Suprapubic skin (tissue), 4 donors: ENCODE results near the gene AGAP3. TPM values are rescaled to one million over a fixed set of nuclear protein-coding genes. Genes with fewer than 3 reads are reported as not detected.

Source experiments
- DNase-seq, 2 donors: peaks; one replicate each; pipeline ENCODE4 v3.0.0-alpha.2; 2019; ENCODE audit warnings: low spot score in 2 of 2
- H3K27ac ChIP-seq: fragments of 200-600 bp; sonication (generic); one replicate; pipeline ENCODE4 v1.5.1; 2019
- H3K27me3 ChIP-seq: fragments of 200-600 bp; sonication (generic); one replicate; pipeline ENCODE4 v1.5.1; 2019
- H3K36me3 ChIP-seq: fragments of 200-600 bp; sonication (generic); one replicate; pipeline ENCODE4 v1.5.1; 2019
- H3K4me1 ChIP-seq: fragments of 200-600 bp; sonication (generic); one replicate; pipeline ENCODE4 v1.5.1; 2019
- H3K4me3 ChIP-seq: fragments of 200-600 bp; sonication (generic); one replicate; pipeline ENCODE4 v1.5.1; 2019; ENCODE audit warnings: mild to moderate bottlenecking
- H3K9me3 ChIP-seq: fragments of 200-600 bp; sonication (generic); one replicate; pipeline ENCODE4 v1.5.1; 2019
- EP300 ChIP-seq: sonication (generic); formaldehyde crosslinking; IDR thresholded peaks from one replicate; pipeline ENCODE4 v1.6.1; 2017; ENCODE audit warnings: antibody characterized with exemption
- POLR2A ChIP-seq, 2 donors: fragments of 450-650 bp; IDR thresholded peaks; one replicate each; pipeline ENCODE4 v1.6.1; 2017; ENCODE audit warnings: antibody characterized with exemption in 2 of 2, mild to moderate bottlenecking in 2 of 2, moderate library complexity in 2 of 2
- POLR2AphosphoS5 ChIP-seq, 3 donors: sonication (generic); formaldehyde crosslinking; IDR thresholded peaks; one replicate each; pipeline ENCODE4 v1.6.1; 2017; ENCODE audit warnings: antibody characterized with exemption in 3 of 3
- WGBS: methylation state at CpG from one replicate; pipeline ENCODE4 v1.1.5; 2018; 5-methylcytosine and 5-hydroxymethylcytosine counted together
- total RNA-seq, 4 donors: library from RNA; depleted of rRNA; stranded (reverse); fragments of >200 nt; gene quantifications; one replicate each; pipeline ENCODE4 v1.1.0, GENCODE V29; 2016
- TF ChIP-seq, protein P1 (sequence below), 2 donors: fragments of 200-600 bp in 1 of 2; fragments of 450-650 bp in 1 of 2; sonication (generic) in 1 of 2; IDR thresholded peaks; one replicate each; pipeline ENCODE4 v1.5.1; 2016 to 2019; ENCODE audit warnings: antibody characterized with exemption in 2 of 2, mild to moderate bottlenecking in 1 of 2, moderate library complexity in 1 of 2

Gene AGAP3
- total RNA-seq, 4 donors from 2014 or later: 126 to 162 (median 134) TPM

- Histone ChIP-seq H3K27me3 (peaks cover 9% of the 10 kb centered on the region), H3K36me3 (peaks cover 24% of the 10 kb centered on the region), H3K9me3 (no peaks in the 10 kb centered on the region), H3K4me3 (no peak within 1 kb of the TSS), H3K4me1 (peaks cover 18% of the 10 kb centered on the region), H3K27ac (no peak within 1 kb of the TSS)
- WGBS: 70% methylated on average over 16 of the region's 22 CpGs
- no peak for DNase-seq
- no peak for TF ChIP-seq POLR2A (IDR thresholded peaks at IDR 0.05)
- TF ChIP-seq, protein P1, sequence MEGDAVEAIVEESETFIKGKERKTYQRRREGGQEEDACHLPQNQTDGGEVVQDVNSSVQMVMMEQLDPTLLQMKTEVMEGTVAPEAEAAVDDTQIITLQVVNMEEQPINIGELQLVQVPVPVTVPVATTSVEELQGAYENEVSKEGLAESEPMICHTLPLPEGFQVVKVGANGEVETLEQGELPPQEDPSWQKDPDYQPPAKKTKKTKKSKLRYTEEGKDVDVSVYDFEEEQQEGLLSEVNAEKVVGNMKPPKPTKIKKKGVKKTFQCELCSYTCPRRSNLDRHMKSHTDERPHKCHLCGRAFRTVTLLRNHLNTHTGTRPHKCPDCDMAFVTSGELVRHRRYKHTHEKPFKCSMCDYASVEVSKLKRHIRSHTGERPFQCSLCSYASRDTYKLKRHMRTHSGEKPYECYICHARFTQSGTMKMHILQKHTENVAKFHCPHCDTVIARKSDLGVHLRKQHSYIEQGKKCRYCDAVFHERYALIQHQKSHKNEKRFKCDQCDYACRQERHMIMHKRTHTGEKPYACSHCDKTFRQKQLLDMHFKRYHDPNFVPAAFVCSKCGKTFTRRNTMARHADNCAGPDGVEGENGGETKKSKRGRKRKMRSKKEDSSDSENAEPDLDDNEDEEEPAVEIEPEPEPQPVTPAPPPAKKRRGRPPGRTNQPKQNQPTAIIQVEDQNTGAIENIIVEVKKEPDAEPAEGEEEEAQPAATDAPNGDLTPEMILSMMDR (IDR thresholded peaks at IDR 0.05): no peak
Measured at GRCh38 chr7:151047976-151048815, 38.1 kb upstream of the AGAP3 start, which contains the start of gene ASIC3. ASIC3 (plus strand) TSS chr7:151048531; CDS start chr7:151048886, 355 bp downstream.

GRCh38 chr7:151048911-151049463 lies 37.3 kb upstream of the AGAP3 start:
- WGBS: 90% methylated on average over 18 of the region's 38 CpGs
- no peaks in the 10 kb centered on the region for H3K9me3 ChIP-seq

GRCh38 chr7:151051108-151051507 lies 35.2 kb upstream of the AGAP3 start:
- H3K27me3 ChIP-seq: peaks cover 9% of the 10 kb centered on the region
- no peak overlapping the region for H3K27ac ChIP-seq
- TF ChIP-seq EP300 (no peak), POLR2AphosphoS5 (IDR thresholded peaks at IDR 0.05) (peak in 1 of 3 donors; percentile 45)
- H3K4me3 ChIP-seq: peak overlapping the region; percentile 28
- H3K36me3 ChIP-seq: no peaks in the 10 kb centered on the region
- 4% methylated on average over 18 of the region's 50 CpGs for WGBS
- H3K4me1 ChIP-seq: peaks cover 18% of the 10 kb centered on the region
- no peaks in the 10 kb centered on the region for H3K9me3 ChIP-seq
- no peak for DNase-seq

More at GRCh38 chr7:151048911-151049463, 37.3 kb upstream of the AGAP3 start:
- Histone ChIP-seq H3K27me3 (peaks cover 9% of the 10 kb centered on the region), H3K36me3 (peaks cover 18% of the 10 kb centered on the region), H3K4me1 (peaks cover 18% of the 10 kb centered on the region), H3K4me3 (no peak overlapping the region), H3K27ac (no peak overlapping the region)
- DNase-seq: no peak
- no peak for TF ChIP-seq POLR2A (IDR thresholded peaks at IDR 0.05)
- TF ChIP-seq, protein P1 (IDR thresholded peaks at IDR 0.05): no peak
- no peak for TF ChIP-seq POLR2AphosphoS5 (IDR thresholded peaks at IDR 0.05)
- no peak for TF ChIP-seq EP300

- H3K27me3 ChIP-seq: peaks cover 9% of the 10 kb centered on the region
- no peaks in the 10 kb centered on the region for H3K9me3 ChIP-seq
- H3K4me3 ChIP-seq: no peak overlapping the region
- TF ChIP-seq EP300: no peak
- TF ChIP-seq, protein P1 (IDR thresholded peaks at IDR 0.05): no peak
- no peak for TF ChIP-seq POLR2A (IDR thresholded peaks at IDR 0.05)
- TF ChIP-seq POLR2AphosphoS5 (IDR thresholded peaks at IDR 0.05): no peak
- H3K36me3 ChIP-seq: no peaks in the 10 kb centered on the region
- WGBS: 65% methylated on average over 4 of the region's 4 CpGs
- no peak for DNase-seq
- H3K27ac ChIP-seq: no peak overlapping the region
- peaks cover 24% of the 10 kb centered on the region for H3K4me1 ChIP-seq
Measured at GRCh38 chr7:151053096-151053495, 33.2 kb upstream of the AGAP3 start.

- Histone ChIP-seq H3K4me3 (no peak overlapping the region), H3K9me3 (no peaks in the 10 kb centered on the region), H3K27me3 (peaks cover 9% of the 10 kb centered on the region), H3K27ac (no peak overlapping the region), H3K4me1 (peaks cover 31% of the 10 kb centered on the region), H3K36me3 (no peaks in the 10 kb centered on the region)
- 90% methylated on average over 6 of the region's 8 CpGs for WGBS
- TF ChIP-seq POLR2AphosphoS5 (IDR thresholded peaks at IDR 0.05) (no peak), POLR2A (IDR thresholded peaks at IDR 0.05) (no peak), EP300 (no peak)
- TF ChIP-seq, protein P1 (IDR thresholded peaks at IDR 0.05): no peak
- no peak for DNase-seq
Measured at GRCh38 chr7:151053751-151054150, 32.5 kb upstream of the AGAP3 start.
